GM21717 (cell line): ENCODE measurements around the gene PRUNE2.
"Not testable (repeated sequence)": the region's sequence is repeated elsewhere in the genome, so short reads cannot be mapped to it uniquely, and the experiment has no call there.

Experiments
- ATAC-seq: cut with Tn5 transposase; IDR thresholded peaks from one replicate; pipeline ENCODE4 v1.9.1; 2021; ENCODE audit warnings: mild to moderate bottlenecking, moderate library complexity; ENCODE audit not compliant: unreplicated experiment

The PRUNE2 gene, protein sequence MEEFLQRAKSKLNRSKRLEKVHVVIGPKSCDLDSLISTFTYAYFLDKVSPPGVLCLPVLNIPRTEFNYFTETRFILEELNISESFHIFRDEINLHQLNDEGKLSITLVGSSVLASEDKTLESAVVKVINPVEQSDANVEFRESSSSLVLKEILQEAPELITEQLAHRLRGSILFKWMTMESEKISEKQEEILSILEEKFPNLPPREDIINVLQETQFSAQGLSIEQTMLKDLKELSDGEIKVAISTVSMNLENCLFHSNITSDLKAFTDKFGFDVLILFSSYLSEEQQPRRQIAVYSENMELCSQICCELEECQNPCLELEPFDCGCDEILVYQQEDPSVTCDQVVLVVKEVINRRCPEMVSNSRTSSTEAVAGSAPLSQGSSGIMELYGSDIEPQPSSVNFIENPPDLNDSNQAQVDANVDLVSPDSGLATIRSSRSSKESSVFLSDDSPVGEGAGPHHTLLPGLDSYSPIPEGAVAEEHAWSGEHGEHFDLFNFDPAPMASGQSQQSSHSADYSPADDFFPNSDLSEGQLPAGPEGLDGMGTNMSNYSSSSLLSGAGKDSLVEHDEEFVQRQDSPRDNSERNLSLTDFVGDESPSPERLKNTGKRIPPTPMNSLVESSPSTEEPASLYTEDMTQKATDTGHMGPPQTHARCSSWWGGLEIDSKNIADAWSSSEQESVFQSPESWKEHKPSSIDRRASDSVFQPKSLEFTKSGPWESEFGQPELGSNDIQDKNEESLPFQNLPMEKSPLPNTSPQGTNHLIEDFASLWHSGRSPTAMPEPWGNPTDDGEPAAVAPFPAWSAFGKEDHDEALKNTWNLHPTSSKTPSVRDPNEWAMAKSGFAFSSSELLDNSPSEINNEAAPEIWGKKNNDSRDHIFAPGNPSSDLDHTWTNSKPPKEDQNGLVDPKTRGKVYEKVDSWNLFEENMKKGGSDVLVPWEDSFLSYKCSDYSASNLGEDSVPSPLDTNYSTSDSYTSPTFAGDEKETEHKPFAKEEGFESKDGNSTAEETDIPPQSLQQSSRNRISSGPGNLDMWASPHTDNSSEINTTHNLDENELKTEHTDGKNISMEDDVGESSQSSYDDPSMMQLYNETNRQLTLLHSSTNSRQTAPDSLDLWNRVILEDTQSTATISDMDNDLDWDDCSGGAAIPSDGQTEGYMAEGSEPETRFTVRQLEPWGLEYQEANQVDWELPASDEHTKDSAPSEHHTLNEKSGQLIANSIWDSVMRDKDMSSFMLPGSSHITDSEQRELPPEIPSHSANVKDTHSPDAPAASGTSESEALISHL (N-terminal part only)

DNA sequence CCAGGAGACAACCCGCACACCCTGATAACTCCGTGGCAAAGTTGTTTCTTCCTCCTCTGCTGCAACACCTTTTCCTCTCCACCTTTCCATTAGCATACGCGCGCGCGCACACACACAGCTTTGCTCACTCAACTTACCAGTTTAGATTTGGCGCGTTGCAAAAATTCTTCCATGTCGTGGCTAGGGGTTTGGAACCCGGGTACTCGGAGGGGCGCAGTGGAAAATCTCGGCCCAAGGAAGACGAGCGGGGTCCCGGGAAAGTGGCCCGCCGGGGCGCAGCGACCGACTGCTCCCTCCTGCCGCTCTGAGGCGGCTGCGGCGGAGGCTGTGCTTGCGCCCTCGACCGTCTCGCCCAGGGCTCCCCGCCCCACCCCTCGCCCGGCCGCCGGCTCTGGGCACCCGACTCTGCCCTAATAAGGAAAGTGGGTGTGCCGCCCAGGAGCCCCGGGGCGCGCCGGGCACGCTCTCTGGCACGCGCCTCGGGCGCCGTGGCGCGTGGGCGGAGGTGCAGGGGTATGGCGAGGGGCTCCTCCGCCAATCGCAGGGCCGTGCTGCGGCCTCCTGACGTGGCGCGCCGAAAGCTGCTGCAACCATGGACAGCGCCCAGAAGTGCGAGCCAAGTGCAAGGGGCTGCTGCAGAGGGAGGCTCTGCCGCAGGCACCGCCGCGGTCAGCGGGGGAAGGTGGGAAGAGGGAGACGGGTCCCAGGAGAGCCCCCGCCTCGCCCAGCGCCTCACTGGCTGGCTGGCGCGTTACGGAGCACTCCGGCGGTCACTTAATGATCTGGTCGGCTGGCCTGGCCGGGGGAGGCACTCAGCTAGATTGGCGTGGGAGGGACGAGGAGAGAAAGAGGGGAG lies at the start of gene PRUNE2:
TSS of gene PRUNE2 (minus strand) at position 324 of the 856 bp plus-strand sequence. CDS start at position 173, 151 bp downstream.
- ATAC-seq, result no peak

- not testable (repeated sequence) for ATAC-seq
Observed at GRCh38 chr9:76955406-76955805, 49.5 kb upstream of the PRUNE2 start.

- ATAC-seq, result no peak
Observed at GRCh38 chr9:76949865-76950264, 44.0 kb upstream of the PRUNE2 start.

- ATAC-seq, result no peak
Observed at GRCh38 chr9:76944011-76944410, 38.1 kb upstream of the PRUNE2 start.

DNA sequence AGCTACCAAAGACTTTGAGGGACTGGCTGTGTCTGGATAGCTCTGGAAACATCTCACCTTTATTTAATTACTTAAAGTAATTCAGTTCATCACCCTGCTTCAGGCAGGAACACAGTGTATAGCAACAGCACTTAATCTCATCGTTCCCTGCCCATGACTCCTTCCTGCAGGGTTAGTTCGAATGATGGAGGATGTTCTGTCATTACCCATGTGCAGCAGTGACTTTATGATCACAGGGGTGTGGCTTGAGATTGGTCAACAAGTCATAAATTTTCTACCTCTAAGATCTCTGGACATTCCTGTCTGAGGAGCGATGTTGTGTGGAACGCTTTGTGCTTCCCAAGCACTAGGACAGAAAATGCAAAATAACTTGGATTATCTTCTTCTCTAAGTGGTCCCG lies 37.1 kb upstream of the PRUNE2 start:
- ATAC-seq, result no peak

GRCh38 chr9:76932757-76933156 lies 26.8 kb upstream of the PRUNE2 start:
- ATAC-seq, result no peak

DNA sequence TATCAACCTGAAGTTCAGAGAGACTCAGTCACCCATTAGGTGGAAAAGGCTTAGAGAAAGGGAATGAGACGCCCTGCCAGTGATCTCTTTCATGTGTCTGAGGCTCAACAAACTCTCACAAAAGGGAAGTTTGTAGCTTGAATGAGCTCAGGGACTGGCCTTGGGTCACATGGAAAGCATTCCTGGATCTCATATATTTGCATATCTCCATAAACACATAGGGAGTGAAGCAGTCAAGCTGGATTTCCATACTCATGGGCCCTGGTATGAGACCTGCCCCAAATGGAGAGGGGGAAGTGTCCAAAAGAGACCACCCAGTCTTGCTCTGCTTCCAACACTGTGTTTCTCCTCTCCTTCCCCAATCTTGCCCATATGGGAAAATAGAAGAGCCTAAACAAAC lies 26.4 kb upstream of the PRUNE2 start:
- ATAC-seq, result no peak

DNA sequence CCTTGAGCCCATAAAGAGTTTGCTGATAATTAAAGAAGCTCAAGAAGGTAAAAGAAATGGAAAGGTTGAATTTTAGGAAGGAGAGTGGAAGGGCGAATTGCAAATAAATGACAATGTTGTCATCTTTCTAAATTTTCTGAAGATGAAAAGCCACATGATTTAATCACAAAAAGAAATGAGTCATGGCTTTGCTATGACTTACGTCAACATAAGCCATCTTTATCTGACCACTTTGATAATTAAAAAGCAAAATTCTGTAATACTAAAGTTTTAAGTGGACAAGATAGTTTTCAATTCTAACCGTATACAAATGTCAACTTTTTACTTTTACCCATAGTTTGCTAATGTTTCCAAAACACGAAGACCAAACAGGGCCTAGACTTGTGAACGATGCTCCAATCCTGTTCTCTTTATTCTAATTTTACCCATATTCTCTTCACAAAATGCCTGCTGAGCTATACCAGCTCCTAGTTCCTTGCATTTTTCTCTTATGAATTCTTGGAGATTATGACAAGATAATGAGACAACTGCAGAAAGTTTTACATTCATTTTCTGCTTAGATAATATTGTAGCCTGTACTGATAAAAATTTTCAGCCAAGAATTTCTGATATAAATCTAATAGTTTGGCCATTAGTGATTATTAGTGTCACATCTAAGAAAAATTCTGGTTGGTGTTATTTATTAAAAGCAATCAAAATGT lies 21.8 kb upstream of the PRUNE2 start:
- no peak for ATAC-seq

DNA sequence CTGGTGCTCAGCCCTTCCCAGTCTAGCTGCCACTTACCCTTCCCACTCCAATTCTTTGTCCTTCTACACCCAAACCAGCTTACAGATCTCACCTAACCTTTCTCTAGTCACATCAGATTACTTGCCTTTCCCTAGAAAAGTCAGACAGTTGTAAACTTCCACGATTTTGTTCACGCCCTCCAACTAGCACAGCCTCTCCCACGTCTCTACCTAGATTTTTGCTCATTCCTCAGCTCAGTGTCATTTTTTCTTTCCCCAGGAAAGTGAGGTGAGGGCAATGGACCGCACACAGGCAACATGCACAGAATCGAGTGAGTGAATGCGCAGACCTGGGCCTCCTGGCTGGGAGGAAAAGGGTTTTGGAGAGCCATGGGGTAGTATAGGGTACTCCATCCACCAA lies 20.9 kb upstream of the PRUNE2 start:
- no peak for ATAC-seq

DNA sequence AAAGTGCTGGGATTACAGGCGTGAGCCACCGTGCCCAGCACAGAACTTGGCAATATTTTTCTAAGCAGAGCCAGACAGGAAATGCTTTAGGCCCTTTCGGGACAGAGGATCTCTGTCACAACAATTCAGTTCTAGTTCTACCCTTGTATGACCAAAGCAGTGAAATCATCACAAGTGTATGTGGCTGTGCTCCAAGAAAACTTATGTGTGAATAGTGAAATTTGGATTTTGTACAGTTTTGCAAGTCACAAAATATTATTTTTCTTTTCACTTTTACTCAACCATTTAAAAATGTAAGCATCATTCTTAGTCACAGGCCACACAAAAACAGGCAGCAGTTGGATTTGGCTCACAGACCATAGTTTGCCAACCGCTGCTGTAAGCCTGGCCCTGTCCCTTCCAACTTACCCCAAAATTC lies 20.4 kb upstream of the PRUNE2 start:
- no peak for ATAC-seq

DNA sequence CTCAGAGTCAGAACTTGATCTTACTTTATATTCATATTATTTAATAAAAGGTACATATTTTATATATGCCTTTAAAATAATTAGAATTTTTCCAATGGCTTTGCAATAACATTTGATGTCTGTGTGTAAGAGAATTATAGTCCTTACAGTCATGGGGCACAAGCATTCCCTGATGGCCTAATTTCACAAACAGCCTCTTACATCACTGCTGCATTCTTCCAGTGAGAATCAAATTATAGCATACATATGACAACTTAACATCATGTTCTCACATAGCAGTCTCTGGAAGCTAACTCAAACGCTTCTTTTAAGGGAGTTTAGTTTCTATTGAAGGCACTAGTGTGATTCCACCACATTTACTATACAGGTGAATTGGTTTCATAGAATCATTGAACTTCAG lies 15.3 kb upstream of the PRUNE2 start:
- no peak for ATAC-seq

DNA sequence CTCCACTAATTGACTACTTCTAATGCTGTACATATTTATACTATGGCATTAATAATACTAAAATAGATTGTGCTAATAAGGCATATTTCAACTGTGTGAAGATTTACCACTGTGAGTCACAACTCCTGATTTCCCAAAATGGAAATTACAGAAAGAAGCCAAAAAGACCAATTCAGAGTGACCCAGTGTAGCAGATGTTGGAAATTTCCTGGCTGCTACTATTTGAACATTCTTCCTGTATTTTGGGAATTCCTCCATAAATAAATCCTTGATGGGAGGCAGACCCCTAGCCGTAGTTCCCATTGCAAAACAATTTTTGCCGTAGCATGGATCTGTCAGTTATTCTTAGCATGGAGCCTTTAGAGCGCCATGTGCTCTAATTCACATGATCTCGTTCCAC lies 11.4 kb upstream of the PRUNE2 start:
- ATAC-seq, result no peak

DNA sequence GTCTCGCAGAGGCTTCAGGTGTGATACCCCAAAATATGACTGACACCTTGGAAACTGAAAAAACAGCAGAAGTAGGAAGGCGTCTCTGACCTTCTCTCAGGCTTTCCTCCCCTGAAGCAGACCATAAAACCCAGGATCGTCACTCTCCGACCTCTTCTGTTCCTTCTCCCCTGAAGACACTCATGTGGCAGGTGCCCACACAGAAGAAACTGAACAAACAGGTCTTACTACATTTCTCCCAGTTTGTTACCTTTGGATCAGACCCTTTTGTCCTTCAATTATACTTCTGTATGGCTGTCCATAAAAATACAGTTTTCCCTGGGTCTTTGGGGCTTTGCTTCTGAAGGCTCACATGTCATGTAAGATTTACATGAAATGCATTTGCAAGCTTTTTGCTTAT lies 10.3 kb upstream of the PRUNE2 start:
- no peak for ATAC-seq

DNA sequence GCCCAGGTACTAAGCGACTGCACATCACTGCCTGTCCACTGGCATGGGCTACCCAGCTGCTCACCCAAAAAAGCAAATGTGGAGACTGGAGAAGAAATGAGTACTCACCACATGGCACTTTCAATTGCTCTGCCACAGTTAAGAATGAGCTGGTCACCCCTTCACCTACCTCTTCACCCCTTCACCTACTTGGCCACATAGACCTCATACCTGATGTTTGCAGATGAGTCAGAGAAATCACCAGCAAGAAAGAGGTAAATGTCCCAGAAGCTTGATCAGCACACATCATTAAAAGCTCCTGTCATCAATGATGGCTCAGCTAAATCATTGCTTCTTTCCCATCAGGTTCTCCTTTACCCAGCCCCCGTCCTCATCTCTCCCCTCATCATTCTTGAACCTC lies 7.6 kb upstream of the PRUNE2 start:
- ATAC-seq, result no peak

GRCh38 chr9:76912636-76913275 lies 6.8 kb upstream of the PRUNE2 start:
- ATAC-seq, result peak; percentile 73

GRCh38 chr9:76911971-76912370 lies 6.1 kb upstream of the PRUNE2 start:
- ATAC-seq, result no peak

GRCh38 chr9:76910861-76911260 lies 4.9 kb upstream of the PRUNE2 start:
- ATAC-seq, result no peak

- ATAC-seq, result no peak
Observed at GRCh38 chr9:76906647-76906975, 697 bp upstream of the PRUNE2 start.
